Activated CD8-positive, alpha-beta memory T cell treated with anti-CD3 and anti-CD28 coated beads, Interleukin-2, amount 50 U/mL, for 1 hour (primary cell): ENCODE results near the gene MARK1.

Source experiments
- DNase-seq: peaks from one replicate; pipeline ENCODE4 v3.0.0-alpha.2; 2020; ENCODE audit errors: extremely low read depth

MARK1 gene

DNA sequence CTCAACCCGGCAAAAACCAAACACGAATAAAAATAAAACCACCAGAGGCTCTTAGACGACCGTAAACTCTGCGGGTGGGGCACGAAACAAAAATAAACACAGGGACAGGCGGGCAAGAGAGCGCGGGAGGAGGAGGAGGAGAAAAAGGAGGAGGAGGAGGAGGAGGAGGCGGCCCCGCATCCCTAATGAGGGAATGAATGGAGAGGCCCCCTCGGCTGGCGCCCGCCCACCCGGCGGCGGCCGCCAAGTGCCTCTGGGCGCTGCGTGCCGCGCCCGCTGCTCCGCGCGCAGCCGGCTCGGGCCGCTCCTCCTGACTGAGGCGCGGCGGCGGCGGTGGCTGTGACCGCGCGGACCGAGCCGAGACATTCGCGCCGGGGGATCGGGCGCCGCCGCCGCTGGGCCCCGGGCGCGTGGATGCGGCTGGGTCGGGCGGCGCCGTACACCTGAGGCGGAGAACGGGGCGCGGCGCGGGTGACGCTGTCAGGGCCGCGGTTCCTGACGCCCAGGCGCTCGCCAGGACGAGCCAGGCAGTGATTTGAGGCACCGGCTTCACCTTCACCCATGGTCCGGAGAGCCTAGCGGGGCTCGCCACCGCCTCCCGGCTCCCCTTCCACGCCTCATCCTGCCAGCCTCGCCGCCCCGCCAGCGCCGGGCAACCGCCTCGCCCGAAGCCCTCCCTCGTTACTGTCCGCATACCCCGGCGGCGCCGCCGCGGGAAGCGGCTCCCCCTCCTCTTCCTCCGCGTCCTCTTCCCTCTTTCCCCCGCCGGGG lies at the start of gene MARK1:
Gene MARK1 (plus strand): TSS at position 229 of the 771 bp plus-strand sequence. CDS start 687 bp downstream, outside the sequence.
- no peak for DNase-seq

DNA sequence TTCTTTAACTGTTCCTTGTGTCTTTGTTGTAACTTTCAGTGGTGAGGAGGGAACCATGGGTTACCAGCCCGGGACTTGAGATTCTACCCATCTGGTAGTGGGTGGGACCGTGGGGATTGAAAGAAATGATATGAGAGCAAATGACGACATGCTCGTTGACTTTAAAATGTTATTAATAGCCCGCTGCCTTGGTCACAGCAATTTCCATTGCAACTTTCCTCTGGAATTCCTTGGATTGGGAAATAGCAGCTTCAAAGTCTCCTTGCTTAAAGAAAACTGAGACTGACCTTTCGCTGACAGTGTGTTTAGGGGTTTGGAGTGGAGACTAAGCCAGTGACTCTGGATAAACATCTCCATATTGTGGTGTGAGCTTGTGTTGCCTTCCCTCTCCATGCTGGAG lies 44.2 kb upstream of the MARK1 start:
- DNase-seq = no peak

DNA sequence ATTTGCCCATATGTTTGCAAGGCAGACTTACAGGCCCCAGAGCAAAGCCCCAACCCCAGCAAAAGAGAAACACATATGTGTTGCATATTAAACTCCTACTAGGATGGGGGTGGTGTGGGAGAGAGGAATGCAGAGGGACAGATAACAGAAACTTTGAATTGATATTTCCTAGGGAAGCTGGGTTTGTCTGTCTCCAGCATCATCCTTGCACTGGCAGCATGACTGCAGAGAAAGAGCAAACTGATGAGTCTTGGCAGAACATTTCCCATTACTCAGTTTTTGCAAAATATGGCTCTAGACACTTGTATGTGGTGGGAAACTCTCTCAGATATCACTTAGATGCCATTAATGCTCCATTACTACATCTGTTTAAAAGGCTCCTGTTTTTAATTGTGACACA lies 43.8 kb upstream of the MARK1 start:
- no peak for DNase-seq

DNA sequence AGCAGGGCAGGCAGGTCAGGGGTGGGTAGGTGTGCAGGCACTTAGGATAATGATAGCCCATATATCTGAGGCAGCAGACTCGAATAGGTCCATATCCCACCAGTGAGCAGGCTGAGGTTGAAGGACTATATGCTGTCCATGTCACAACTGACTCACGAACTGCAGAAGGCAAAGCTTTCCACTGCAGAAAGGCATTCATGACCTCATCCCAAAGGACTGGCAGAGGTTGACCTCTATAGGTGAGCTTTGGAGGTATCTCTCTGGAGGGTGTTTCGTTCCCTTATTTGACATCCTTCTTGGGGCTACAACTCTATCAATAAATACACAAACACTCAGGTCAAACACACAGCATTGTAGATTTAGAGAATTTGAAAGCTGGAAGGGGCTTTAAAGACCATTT lies 42.8 kb upstream of the MARK1 start:
- no peak for DNase-seq

DNA sequence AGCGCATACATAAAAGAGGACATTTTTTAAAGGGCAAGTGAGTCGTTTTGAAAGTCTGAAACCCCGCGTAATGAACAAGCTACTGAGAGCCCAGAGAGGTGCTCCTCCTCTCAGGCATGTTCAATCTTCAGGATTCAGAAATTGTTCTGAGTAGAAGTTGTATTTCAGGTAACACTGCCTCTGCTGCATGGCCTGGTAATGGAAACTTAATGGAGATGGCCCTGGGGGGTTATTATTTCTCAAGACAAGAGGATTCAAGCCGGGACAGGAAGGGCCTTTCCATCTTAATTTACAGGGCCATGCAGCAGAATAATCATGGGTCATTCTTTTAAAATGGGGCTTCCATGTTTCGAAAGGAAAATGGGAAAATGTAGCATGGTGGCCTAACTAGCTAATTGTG lies 42.1 kb upstream of the MARK1 start:
- DNase-seq = no peak

DNA sequence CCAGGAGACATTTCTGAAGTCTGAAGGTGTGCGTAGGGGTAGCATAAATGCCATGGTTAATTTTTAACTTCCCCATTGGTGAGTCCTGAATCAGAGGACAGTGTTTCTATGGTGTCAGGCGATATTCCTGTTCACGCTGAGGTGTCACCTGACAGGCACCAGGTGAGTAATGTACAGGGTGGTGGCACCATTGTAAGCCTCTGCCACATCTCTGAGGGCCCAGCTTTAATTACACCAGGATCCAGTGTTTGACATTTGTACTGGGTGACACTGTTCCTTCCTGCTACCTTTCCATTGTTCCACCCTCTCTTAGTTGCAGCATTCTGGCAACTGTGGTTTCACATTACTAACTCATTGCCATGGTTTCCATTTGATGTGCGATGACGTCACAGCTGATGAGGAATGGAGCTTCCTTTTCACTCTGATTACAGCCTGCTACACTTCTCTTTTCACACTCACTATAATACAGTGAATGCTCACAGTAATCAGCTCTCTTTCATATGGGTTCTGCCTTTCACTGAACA lies 40.6 kb upstream of the MARK1 start:
- DNase-seq = no peak

DNA sequence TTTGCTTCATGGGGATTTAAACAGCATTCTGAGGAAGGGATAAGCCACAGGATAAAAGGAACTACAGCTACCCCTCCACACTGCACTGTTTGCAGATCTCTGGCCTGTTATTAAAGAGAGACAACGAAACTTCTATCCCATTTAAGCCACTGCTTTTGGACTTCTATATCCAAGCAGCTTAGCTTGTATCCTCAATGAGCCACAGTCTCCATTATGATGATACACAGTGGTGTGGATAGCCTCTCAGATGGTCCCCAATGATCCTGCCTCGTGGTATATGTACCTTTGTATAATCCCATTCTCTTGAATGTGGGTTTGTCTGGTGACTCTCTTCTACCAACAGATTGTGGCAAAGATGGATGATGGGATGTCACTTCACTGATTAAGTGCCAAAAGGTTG lies 36.0 kb upstream of the MARK1 start:
- no peak for DNase-seq

DNA sequence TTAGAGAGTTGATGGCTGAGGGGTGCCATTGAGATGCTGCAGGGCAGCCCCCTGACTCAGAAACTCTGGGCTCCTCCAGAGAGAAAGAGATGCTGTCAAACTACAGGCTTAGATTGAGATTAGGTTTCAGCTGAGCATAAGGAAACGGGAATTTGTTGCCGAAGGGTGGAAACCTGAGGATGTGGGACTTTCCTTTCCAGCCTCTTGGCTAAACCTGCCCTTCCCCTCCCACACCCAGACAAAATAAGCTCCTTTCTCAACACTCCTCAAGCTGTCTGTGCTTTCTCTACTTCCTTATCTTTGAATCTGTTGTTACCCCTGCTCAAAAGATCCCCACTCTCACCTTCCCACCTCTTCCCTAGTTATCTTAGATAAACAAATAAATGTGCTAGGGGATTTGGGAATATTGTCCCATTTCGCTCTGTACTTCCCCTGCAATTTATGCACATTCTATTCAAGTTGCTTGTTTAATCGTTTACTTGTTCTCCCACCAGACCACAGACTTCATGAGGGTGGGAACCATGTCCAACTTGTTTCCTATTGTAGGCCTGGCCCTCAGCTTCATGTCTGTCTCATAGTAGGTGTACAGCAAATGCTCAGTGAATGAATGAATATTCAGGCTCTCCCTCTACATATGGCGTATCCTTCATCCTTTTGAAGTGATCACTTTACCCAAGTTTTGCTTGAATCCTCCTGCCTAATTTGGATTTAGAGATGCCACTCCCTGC lies 30.6 kb upstream of the MARK1 start:
- no peak for DNase-seq

DNA sequence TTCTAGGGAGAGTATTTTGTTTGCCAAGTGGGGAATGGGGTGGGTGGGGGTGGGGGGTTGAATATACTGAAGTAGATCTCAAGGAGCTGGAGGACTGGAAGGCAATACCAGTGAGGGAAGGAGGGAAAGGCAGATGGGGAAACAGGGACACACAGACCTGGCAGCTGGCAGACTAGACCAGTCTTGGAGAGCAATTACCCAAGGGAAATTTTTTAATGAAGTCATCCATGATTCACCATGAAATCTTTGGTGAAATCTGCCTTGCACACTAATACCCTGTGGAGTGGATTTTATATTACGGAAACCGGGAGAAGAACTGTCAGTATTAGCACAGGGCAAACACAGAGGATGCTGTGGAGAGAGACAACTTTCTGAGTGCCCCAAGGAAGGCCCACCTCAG lies 29.7 kb upstream of the MARK1 start:
- no peak for DNase-seq

DNA sequence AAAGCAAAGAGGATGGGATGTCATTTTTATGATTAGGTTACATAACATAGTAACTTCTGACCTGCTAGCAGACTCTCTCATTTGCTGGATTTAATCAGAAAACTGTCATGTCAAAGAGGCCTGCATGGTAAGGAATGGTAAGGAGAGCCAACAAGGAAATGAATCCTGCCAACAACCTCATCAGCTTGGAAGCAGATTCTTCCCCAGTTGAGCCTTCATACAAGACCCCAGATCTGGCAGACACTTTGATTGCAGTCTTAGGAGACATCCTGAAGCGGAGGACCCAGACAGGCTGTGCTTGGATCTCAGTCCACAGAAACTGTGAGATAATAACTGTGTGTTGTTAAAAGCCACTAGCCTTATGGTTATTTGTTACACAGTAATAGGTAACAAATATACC lies 27.6 kb upstream of the MARK1 start:
- DNase-seq = no peak

DNA sequence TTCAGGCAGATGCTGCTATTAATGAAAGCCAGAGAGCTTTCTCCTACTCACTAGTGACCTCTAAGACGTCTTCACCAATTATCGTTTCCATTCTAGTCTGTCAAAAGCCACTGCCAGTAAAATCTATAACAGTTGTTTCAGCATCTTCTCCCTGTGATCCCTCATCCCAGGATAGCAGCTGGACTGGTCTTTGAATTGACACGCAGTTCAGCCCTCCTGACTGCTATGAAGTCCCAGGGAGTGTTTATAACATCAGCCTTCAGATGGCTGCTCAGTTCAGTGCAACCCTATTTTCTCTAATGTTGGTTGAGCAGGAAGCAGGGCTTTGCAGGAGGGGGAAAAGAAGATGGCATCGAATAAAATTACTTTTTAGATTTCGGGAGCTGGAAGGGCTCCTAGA lies 23.6 kb upstream of the MARK1 start:
- no peak for DNase-seq

DNA sequence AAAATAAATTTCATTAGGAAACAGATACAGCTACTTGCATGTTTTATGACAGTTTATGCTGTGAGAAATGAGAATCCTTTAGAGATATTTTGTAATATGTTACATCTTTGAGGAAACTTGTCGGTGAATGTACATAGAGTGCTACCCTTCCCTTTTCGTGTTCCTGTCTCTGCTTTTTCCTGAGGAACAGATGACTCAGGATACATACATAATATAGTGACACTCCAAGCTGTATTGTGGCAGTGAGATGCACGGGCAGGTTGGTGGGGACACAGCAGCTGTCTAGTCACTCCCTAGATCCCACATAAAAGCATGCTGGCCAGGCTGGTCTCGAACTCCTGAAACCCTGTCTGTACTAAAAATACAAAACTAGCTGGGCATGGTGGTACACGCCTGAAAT lies 20.9 kb upstream of the MARK1 start:
- DNase-seq = no peak

DNA sequence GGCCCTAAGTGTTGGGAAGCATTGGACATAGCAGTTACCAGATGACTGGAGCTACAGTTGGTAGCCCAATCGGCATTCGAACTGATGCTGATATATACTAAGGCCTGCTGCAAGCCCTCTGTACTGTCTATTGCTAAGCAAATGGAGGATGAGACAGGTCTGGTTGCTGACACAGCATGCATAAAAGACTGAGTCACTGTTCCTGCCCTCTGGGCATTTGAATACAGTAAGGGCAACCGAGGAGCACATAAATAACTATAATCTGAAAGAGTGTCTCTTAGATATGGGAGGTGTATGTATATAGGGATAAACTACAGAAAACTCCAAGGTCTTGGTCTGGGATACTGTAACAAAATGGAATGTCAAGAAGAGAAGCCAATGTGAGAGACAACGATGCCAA lies 16.8 kb upstream of the MARK1 start:
- no peak for DNase-seq

DNA sequence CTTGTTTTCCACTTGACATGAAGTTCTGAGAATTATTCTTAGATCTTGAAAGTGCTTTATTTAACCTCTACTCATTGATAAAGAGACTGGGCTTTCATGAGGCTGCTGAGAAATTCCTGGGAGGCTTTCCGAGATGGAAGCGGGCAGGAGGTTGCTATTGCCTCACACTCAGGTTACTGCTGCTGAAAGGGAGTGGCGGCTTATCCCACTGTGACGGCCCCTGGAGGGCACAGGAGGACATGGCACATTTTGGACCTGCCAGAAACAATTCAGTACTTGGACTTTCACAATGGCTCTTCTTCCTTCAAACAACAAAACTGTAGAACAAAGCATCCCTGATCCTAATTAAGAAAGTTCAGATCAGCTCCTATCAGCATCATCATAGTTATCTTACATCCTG lies 16.2 kb upstream of the MARK1 start:
- no peak for DNase-seq

DNA sequence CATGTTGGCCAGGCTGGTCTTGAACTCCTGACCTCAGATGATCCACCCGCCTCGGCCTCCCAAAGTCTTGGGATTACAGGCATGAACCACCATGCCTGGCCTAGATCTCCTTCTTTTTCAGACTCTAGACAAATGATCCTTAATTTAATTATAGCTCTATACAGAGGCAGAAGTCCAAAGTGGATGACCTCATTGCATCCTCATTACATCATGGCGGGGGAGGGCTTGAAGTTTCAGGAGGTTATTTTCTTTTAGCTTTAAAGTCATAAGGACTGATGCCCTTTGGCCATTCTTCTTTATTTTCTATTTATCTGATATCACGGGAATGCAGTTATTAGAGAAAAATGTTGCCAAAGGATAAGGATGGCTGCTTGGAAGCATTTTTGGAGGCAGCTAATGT lies 14.1 kb upstream of the MARK1 start:
- no peak for DNase-seq

DNA sequence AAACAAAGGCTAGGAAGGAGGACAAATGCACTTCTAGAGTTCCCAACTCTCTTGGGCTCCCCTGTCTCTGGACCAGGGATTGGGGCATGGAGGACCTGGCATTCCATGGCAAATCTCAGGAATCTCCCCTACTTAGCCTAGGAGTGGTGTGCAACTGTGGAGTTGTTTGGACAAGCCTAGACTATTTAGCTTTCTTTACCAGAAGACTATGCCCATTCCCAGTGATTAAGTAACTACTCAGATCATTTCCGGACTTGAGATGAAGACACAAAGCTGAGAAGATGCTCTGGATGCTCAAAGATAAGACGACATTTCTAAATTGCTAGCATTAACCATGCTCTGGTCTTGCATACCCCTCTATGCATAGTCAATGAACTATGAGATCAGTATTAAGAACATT lies 13.7 kb upstream of the MARK1 start:
- no peak for DNase-seq

DNA sequence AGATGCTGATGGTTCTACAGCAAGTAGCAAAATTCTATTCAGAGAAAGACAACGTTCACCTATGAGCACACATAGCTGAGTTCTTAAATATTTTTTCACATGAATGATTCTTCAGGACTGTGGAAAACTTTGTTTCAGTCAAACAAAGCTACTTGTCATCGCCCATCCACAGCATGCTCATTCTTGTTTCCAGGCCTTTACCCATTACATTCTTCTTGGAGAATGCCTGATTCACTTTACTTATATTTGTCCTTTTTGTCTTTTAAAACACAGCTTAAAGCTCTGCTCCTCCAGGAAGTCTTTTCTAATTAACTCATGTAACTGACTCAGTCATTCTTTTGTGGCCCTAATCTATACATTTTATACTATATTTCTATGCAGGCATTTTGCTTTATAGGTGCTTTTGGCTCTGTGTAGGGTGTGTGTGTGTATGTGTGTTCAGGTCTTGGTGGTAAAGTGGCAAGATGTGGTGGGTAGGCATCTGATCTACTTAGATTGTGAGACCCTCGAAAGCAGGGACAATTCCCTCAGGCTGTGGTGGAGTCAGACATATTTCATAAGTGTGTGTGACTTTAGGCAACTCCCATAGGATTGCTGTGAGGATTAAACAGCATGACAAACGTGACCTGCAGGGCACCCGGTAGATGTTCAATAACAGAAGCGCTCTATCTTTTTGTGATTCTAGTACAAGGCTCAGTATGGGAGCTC lies 11.8 kb upstream of the MARK1 start:
- no peak for DNase-seq

DNA sequence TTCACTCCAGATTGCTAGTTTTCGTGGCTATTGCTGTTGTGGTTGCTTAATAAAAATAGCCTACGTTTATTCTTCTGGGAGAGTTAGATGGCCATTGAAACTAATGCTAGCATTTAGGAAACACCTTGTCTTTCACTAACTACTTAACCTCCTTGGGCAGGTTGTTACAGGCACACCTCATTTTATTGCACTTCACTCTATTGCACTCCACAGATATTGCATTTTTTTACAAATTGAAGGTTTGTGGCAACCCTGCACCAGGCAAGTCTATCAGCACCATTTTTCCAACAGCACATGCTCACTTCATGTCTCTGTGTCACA lies 11.3 kb upstream of the MARK1 start:
- DNase-seq = no peak

DNA sequence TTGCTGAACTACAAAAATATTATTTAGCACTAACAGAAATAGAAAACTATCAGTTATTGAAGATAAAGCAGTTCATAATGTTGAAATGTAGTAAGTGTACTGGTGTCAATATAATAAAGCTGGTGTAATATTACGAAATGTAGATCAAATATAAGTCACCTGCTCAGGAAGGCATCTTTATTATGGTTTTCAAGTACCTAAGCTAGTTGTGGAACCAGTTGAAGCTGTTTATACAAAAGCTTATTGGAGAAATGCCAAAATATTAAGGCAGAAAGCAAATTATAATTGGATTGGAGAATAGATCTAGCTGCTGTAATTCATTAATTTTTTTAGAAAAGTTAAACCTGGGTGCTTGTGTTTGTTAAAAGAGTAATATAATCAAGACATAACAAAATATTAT lies 6.2 kb upstream of the MARK1 start:
- DNase-seq = no peak

DNA sequence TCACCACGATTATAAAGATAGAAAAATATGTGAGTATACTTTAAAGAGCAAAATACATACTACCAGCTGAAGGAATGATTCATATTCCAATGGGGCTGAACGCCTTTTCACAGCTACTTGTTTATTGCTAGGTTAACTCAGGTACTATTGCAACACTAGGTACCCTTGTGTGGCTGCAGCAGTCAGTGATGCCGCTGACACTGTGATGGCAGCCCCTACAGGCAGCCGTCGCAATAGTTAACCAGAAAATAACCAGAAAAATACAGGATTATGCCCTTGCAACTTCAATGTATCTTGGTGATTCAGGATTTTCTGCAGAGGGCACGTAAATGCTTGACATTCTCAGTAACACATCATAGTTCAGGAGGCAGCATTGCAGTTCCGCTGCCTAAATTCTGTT lies 1.6 kb upstream of the MARK1 start:
- no peak for DNase-seq

DNA sequence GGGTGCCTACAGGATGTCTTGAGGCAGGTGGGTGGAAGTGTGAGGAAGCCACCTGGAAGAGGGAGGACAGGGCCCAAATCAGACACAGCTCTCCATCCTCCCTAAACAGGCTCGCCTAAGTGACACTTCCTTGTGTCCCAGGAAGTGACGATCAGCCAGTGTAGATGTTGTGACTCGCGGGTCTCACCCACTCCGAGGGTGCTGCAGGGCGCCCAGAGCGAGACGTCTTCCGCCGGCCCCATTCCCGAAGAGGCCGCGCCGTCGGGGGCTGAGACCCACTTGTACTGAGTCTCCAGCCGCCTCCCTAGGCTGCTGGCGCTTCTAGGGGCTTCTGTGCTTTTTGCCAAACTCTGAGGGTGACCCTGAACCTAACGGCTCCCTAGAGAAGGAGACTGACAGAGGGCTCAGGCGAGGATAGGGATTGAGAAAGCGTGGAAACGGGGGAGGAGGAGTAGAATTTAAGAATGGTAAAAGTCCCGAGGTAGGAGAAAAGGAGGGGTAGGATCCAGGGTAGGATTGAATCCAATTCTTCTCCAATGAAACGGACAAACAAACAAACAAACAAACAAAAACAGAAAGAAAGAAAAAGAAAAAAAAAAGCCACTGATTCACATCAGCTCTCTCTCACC lies 543 bp upstream of the MARK1 start:
- no peak for DNase-seq
